ENCODE data around the gene TMEM94.

The TMEM94 gene

GRCh38 chr17:75530837-75531720 lies 74.6 kb downstream of the TMEM94 start:
- DNase-seq = no peak

GRCh38 chr17:75531721-75532072 lies 75.3 kb downstream of the TMEM94 start:
- DNase-seq = no peak

GRCh38 chr17:75535119-75535537 lies 78.7 kb downstream of the TMEM94 start:
- no peak for DNase-seq

GRCh38 chr17:75535871-75536270 lies 79.4 kb downstream of the TMEM94 start:
- no peak for DNase-seq

GRCh38 chr17:75536366-75536765 lies 79.9 kb downstream of the TMEM94 start:
- no peak for DNase-seq

GRCh38 chr17:75539967-75540729 lies 83.7 kb downstream of the TMEM94 start:
- DNase-seq = no peak

- DNase-seq = no peak
Measured at GRCh38 chr17:75540923-75541503, 84.6 kb downstream of the TMEM94 start.

GRCh38 chr17:75542229-75542628 lies 85.8 kb downstream of the TMEM94 start:
- DNase-seq = no peak

GRCh38 chr17:75542728-75543336 lies 86.4 kb downstream of the TMEM94 start:
- no peak for DNase-seq

GRCh38 chr17:75544250-75544649 lies 87.8 kb downstream of the TMEM94 start:
- no peak for DNase-seq

- DNase-seq = no peak
Measured at GRCh38 chr17:75546181-75546580, 89.7 kb downstream of the TMEM94 start.

- no peak for DNase-seq
Measured at GRCh38 chr17:75547091-75547490, 90.7 kb downstream of the TMEM94 start.

GRCh38 chr17:75548813-75549212 lies 92.4 kb downstream of the TMEM94 start:
- no peak for DNase-seq

Data from left hindlimb (tissue), 1 donor.